ENCODE results near the gene SEPTIN12. TPM values are rescaled to one million over a fixed set of nuclear protein-coding genes. Genes with fewer than 3 reads are reported as not detected.

SEPTIN12 gene
- total and polyA plus RNA-seq, 2 donors (not counting 1 experiment from before 2014, with no cell fraction given): 0.07 TPM; not detected in 1

GRCh38 chr16:4814542-4815173, 26.5 kb upstream of the SEPTIN12 start:
- H3K4me1 Mint-ChIP-seq: no peaks in the 10 kb centered on the region
- no peaks in the 10 kb centered on the region for H3K9me3 Mint-ChIP-seq (ENCODE audit: insufficient read depth)
- Histone ChIP-seq H2AFZ (ENCODE audit: insufficient read depth, low read depth, low read length, poor library complexity, severe bottlenecking) (no peak overlapping the region), H3K4me2 (replicated peaks; ENCODE audit: low read depth, low read length, poor library complexity, severe bottlenecking) (no peak overlapping the region), H3K9me3 (ENCODE audit: control extremely low read depth in 1 of 3, control insufficient read depth in 2 of 3, insufficient read depth in 1 of 3, low read length in 2 of 3) (no peaks in the 10 kb centered on the region), H4K20me1 (ENCODE audit: control insufficient read depth, insufficient read depth, low read length, poor library complexity, severe bottlenecking) (no peaks in the 10 kb centered on the region), H3K79me2 (ENCODE audit: control insufficient read depth, insufficient read depth, low read length) (no peaks in the 10 kb centered on the region), H3K9ac (ENCODE audit: low read length) (no peak overlapping the region), H3K4me3 (ENCODE audit: control extremely low read depth in 1 of 5, extremely low read depth in 1 of 5, insufficient read depth in 1 of 5, low read depth in 2 of 5, low read length in 4 of 5) (no peak overlapping the region), H3K27ac (ENCODE audit: low read length in 2 of 2) (no peak overlapping the region), H3K27me3 (replicated peaks in 1 of 4; ENCODE audit: control extremely low read depth in 1 of 4, control insufficient read depth in 3 of 4, insufficient read depth in 4 of 4, low read length in 3 of 4) (no peaks in the 10 kb centered on the region), H3K36me3 (replicated peaks in 1 of 2; ENCODE audit: control extremely low read depth in 1 of 2, control insufficient read depth in 1 of 2, extremely low read depth in 1 of 2, insufficient read depth in 2 of 2, low read length in 1 of 2) (peaks cover 0 to 63% of the 10 kb centered on the region in 2 experiments), H3K4me1 (ENCODE audit: control insufficient read depth in 2 of 2, insufficient read depth in 2 of 2, low read length in 2 of 2) (no peaks in the 10 kb centered on the region)
- intact Hi-C loops (cut with micrococcal nuclease): no loop called here
- POLR2A ChIA-PET: no interaction called here
- no peaks in the 10 kb centered on the region for H3K27me3 Mint-ChIP-seq
- DNase-seq (no peak), ATAC-seq (ENCODE audit: low read depth) (no peak)
- WGBS (ENCODE audit: insufficient coverage): 95% methylated on average over 15 of the region's 16 CpGs
- no peak overlapping the region for H3K27ac Mint-ChIP-seq
- CTCF ChIA-PET: no interaction called here
- no peak overlapping the region for H3K4me3 Mint-ChIP-seq
- TF ChIP-seq CTCF (IDR thresholded peaks at IDR 0.05): no peak
- TF ChIP-seq EZH2 (IDR thresholded peaks at IDR 0.05; ENCODE audit: borderline replicate concordance, insufficient read depth, low read depth, low read length, poor library complexity, severe bottlenecking): no peak

DNA sequence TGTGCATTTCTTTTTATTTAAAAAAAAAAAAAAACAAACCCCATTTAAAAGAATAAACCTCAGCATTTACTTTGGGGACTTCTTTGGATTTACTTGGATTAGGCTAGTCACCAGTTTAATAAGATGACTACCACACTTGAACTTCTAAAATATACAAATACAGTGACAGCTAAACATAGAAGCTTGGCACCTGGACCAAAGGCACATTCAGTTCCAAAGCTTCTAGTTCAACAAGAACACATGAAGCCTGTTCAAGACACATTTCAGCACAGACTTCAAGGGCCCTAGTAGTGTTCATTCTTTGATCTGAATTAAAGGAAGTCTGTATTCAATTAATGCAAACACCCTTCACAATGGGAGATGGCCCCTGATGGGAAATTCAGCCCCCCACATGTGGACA, 25.9 kb upstream of the SEPTIN12 start:
- no peak for ATAC-seq (ENCODE audit: low read depth)

More for the DNA sequence above, 25.9 kb upstream of the SEPTIN12 start:
- DNase-seq: no peak
- Histone ChIP-seq H3K9me3 (ENCODE audit: control extremely low read depth in 1 of 3, control insufficient read depth in 2 of 3, insufficient read depth in 1 of 3, low read length in 2 of 3) (no peaks in the 10 kb centered on the region), H3K36me3 (replicated peaks in 1 of 2; ENCODE audit: control extremely low read depth in 1 of 2, control insufficient read depth in 1 of 2, extremely low read depth in 1 of 2, insufficient read depth in 2 of 2, low read length in 1 of 2) (peaks cover 0 to 58% of the 10 kb centered on the region in 2 experiments), H3K4me2 (replicated peaks; ENCODE audit: low read depth, low read length, poor library complexity, severe bottlenecking) (no peak overlapping the region), H3K4me1 (ENCODE audit: control insufficient read depth in 2 of 2, insufficient read depth in 2 of 2, low read length in 2 of 2) (no peaks in the 10 kb centered on the region), H3K4me3 (ENCODE audit: control extremely low read depth in 1 of 5, extremely low read depth in 1 of 5, insufficient read depth in 1 of 5, low read depth in 2 of 5, low read length in 4 of 5) (no peak overlapping the region), H3K79me2 (ENCODE audit: control insufficient read depth, insufficient read depth, low read length) (no peaks in the 10 kb centered on the region), H2AFZ (ENCODE audit: insufficient read depth, low read depth, low read length, poor library complexity, severe bottlenecking) (no peak overlapping the region), H3K27me3 (replicated peaks in 1 of 4; ENCODE audit: control extremely low read depth in 1 of 4, control insufficient read depth in 3 of 4, insufficient read depth in 4 of 4, low read length in 3 of 4) (no peaks in the 10 kb centered on the region), H3K9ac (ENCODE audit: low read length) (no peak overlapping the region), H3K27ac (ENCODE audit: low read length in 2 of 2) (no peak overlapping the region), H4K20me1 (ENCODE audit: control insufficient read depth, insufficient read depth, low read length, poor library complexity, severe bottlenecking) (no peaks in the 10 kb centered on the region)
- intact Hi-C loops (cut with micrococcal nuclease): no loop called here
- Mint-ChIP-seq H3K27ac (no peak overlapping the region), H3K4me1 (no peaks in the 10 kb centered on the region), H3K27me3 (no peaks in the 10 kb centered on the region), H3K9me3 (ENCODE audit: insufficient read depth) (no peaks in the 10 kb centered on the region), H3K4me3 (no peak overlapping the region)
- ChIA-PET CTCF (no interaction called here), POLR2A (no interaction called here)
- TF ChIP-seq CTCF (IDR thresholded peaks at IDR 0.05) (no peak), EZH2 (IDR thresholded peaks at IDR 0.05; ENCODE audit: borderline replicate concordance, insufficient read depth, low read depth, low read length, poor library complexity, severe bottlenecking) (no peak)

Data from B cell (primary cell).